HG03280 (cell line): ENCODE data around the gene MYO5C.
A peak's percentile ranks its signal among the peaks of the same experiment; 100 is the strongest.
"Not testable (repeated sequence)": the region's sequence is repeated elsewhere in the genome, so short reads cannot be mapped to it uniquely, and the experiment has no call there.

Source experiments
- ATAC-seq: cut with Tn5 transposase; IDR thresholded peaks from one replicate; pipeline ENCODE4 v1.9.1; 2021; ENCODE audit warnings: mild to moderate bottlenecking, moderate library complexity; ENCODE audit not compliant: unreplicated experiment

MYO5C gene

GRCh38 chr15:52307847-52308246, 12.2 kb upstream of the MYO5C start:
- ATAC-seq: no peak

- ATAC-seq: no peak
These were observed 10.7 kb upstream of the MYO5C start for GRCh38 chr15:52306270-52306669.

DNA sequence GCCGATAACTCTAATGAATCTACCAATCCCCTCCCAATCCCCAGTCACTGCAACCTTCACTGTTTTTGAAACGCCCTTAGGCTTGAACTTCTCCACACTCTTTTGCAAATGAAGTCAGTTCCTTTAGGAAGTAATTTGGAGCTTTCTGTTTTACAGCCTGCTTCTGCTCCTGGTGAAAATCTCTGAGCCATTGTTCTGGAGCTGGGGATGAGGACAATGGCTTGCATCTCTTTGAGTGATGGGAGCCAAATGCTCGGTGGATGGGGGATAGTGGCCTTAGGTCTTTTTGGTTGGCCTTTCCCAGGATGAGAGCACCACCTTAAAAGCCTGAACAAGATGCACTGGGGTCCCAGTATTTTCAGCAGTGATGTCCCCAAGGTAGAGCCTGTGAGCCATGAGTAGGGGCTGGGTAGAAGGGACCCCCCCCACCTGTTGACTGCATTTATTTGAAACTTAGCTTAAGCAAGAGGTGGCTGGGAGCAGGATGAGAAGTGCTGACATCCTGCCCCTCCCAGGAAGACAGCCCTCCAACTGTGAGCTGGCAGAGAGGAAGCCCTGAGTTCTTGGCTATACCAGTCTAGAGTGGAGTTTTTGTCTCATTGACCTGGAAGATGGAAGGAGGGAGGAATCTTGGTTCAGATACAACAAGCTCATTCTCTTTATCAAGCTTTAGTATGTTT, 7.6 kb upstream of the MYO5C start:
- no peak for ATAC-seq

DNA sequence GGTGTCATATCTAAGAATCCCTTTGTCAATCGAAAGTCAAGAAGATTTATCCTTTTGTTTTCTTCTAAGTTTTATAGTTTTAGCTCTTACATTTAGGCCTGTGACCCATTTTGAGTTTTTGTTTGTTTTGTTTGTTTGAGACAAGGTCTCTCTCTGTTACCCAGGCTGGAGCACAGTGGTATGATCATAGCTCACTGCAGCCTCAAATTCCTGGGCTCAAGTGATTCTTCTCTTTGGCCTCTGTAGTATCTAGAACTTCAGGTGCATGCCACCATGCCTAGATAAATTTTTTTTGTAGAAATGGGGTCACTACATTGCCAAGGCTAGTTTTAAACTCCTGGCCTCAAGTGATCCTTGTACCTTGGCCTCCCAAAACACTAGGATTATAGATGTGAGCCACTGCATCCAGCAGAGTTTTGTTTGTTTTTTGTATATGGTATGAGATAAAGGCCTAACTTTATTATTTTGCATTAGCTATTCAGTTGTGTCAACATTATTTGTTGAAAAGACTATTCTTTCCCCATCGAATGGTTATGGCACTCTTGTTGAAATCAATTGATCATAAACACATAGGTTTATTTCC, 5.8 kb upstream of the MYO5C start:
- ATAC-seq: no peak

DNA sequence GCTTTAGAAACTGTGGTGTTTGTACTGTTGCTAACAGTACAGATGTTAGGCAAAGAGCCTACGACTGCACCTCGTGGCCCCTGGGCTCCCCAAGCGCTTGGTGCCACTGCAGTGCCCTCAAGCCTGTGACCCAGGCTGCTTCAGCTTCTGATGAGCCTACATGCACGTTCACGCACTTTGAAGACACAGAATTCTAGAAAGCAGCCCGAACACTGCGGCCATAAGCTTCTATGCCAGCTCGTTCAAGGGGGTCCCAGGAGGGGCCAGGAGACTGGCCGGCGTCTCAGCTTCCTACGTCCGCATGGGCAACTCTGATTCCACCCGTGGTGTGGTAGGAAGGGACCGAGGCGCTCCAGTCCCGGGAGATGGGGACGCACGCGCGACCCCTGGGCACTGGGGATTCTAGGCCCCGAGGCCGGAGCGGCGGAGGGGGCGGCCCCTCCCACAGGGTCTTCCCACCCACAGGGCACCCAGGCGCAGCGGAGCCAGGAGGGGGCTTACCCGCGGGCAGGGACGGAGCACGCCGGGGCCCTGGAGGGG, 653 bp downstream of the MYO5C start:
- ATAC-seq: no peak

GRCh38 chr15:52292780-52293392, 2.7 kb downstream of the MYO5C start:
- ATAC-seq: no peak

DNA sequence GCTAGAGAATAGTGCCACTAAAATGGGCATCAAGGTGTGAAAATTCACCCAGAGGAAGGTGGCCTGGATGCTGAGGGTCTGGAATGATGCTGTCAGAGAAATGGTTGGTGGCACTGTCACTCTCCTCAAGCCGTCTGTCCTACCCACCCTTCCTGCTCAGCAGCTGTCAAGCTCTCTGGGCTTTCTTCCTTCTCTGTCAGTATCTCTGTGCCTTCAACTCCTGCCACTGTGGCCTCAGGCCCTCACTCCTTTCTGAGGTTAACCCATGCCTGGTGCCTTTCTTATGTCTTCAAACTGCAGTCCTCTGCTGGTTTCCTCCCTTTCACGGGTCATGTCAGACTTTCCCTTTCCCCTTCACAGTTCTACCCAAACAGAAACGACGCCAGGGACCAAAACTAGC, 4.4 kb downstream of the MYO5C start:
- no peak for ATAC-seq

DNA sequence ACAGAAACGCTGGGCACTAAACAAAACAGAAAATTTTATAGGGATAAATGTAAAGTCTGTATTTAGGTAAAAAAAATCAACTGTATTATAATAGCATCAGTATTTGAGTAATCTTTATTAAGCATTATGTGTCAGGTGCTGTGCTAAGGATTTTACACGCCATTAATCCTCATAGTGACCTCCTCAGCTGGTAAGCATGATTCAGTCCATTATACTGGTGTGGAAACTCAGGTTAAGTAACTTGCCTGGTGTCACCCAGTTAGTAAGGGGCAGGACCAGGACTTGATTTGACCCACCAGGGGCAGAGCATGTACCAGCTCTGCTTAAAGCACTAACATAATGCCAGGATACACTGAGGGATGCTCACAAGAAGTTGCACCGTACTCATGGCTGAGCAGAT, 4.8 kb downstream of the MYO5C start:
- no peak for ATAC-seq

DNA sequence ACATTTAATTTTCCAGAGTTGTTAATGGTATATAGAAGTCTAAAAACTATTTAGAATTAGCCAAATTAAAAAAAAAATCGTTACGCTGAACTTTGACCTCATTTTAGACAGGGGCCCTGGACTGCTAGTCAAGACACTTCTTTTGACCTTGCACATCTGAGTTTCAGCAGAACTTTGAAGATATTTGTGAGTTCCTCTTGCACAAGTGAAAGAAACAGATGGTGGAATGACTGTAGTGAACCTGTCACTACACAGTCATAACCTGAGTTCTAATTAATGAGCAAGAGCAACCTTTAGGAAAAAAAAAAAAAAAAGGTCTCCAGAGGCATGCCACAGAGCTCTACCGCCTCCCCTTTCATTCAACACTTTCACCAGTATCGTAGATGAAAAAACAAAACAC, 5.3 kb downstream of the MYO5C start:
- peak; percentile 42 for ATAC-seq

DNA sequence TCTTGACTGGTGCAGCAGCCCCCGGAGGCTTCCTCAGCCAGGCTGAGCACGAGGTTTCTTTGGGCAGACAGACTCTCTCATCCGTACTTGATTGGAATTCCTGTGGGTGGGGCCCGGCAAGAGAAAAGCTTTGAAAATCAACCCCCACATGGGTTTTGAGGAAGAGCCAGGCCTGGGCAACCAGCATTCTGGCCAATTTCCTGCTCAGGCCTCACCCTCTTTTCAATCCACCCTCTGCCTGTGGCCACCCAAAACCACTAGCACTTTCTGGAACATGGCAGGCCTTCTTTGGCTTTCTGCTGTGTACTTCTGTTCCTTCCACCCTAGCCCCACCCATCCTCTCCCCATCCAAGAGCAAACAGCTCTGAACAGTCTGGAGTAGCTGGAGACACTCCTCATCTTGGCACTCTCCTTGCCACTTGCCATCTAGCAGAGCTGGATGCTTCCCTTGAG, 5.9 kb downstream of the MYO5C start:
- no peak for ATAC-seq

DNA sequence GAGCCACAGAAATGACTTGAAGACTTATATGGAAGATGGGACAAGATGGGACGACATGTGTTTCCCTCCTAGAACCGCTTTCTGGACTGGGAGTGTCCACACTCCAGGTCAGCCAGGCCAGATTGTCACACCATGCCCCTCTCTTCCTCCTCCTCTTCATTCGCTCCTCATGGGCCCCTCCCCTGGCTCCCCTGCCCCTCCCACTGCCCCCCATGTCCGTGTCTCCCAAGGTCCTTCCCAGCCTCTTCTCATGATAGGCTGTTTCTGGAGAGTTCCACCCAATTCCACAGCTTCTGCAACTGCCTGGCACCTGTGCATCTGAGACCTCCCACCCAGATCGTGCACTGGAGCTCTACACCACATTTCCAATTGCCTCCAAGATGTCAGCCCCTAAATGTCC, 6.6 kb downstream of the MYO5C start:
- ATAC-seq: no peak

DNA sequence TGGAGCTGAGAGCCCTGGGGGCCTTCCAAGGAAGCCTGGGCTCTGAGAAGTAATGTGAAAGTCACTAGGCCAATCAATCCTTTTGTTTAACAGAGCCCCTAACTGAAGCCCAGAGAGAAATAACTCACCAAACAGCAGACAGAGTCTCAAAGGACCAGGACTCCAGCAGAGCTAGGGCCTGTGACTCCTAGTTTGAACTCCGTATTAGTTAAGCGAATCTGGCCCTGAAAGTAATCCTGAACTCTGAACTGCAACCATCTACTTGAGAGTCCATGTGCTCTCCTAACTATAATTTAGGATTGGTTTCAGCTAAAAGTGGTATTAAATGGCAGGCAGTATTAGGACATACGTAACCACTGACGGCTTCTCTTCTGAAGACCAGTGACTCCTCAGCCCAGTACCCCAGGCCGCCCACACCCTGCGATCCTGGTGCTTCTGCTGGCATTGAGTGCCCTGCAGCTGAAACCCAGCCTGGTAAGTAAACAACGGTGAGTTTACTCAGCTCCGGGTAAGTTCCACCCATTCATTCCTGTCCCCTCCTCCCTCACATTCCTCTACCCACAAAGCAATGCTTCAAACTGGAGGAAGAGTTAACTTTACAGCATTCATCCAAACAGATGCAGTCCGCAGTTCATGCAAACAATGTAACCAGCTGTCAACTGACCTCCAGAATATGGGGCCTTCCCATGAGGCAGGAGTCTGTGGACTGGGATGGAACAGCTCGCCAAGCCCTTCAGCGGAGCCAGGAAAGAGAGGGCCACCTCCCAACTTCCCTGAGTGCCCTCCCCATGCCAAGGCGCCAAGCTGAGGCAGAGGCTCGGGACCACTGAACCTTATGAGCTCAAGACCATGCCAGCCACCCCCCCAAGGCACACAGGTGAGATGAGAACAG, 7.3 kb downstream of the MYO5C start:
- ATAC-seq: no peak

GRCh38 chr15:52287114-52287513, 8.5 kb downstream of the MYO5C start:
- ATAC-seq: no peak

DNA sequence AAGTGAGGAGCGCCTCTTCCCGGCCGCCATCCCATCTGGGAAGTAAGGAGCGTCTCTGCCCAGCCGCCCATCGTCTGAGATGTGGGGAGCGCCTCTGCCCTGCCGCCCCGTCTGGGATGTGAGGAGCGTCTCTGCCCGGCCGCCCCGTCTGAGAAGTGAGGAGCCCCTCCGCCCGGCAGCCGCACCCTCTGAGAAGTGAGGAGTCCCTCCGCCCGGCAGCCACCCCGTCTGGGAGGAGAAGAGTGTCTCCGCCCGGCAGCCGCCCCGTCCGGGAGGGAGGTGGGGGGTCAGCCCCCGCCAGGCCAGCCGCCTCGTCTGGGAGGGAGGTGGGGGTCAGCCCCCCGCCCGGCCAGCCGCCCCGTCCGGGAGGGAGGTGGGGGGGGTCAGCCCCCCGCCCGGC, 9.7 kb downstream of the MYO5C start:
- not testable (repeated sequence) for ATAC-seq

GRCh38 chr15:52284164-52284563, 11.4 kb downstream of the MYO5C start:
- no peak for ATAC-seq

GRCh38 chr15:52283281-52283680, 12.3 kb downstream of the MYO5C start:
- no peak for ATAC-seq

DNA sequence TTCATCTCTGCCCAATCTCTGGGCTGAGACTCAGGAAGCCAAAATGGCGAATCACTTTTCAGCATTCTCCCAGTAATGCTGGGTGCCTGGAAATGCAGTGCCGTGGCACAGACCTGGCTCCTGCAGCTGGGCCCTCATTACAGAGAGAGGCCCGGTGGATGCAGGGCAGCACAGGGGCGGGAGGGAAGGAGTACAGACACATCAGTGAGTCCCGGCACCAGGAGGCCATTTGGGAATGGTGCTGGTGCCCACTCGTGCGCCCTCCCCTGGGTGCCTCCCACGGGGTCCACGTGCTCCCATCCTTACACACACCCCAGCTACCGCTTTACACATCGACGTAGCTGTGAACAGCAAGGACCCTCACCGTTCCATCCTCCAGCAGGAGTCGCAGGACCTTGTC, 13.2 kb downstream of the MYO5C start:
- no peak for ATAC-seq

DNA sequence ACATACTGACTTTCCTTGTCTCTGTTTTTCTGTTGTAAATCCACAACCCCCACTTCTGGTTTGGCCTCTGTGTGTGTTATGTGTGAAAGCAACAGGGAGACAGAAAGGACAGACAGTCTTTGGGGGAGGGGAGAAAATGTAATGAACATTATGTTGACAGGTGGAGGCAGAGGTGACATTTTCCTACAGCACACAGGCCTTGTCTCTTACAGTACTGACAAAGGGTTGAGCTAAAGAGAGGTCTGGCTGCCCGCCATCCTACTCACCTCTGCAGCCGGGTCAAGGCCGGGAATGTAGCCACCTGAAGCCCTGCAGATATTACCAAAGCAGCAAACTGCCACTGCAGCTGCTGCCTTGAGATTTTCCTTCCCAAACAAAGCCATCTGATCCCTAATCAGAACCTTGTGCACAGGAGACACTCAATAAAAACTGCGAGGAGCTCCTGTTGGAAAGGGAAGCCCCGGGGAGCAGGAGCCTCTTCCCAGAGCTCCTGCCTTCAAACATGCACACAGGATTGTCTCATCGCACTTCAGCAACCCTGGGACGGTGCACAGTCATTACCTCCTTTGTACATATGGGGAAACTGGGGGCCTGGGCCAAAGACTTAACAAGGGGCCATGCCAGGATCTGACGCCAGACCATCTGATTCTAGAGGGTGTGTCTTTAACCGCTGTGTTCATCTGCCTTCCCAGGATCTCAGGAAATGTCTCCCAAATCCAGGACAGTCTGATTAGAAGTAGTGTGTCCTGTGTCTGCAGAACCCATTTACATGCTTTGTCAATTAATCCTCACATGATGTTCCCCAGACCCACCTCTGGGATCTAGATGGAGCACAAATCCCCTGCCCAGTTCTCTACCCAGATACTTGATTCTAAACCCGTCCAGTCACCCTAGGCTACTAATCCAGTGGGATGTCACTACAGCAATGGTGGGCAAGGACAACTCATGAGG, 14.2 kb downstream of the MYO5C start:
- no peak for ATAC-seq

GRCh38 chr15:52280326-52281084, 15.1 kb downstream of the MYO5C start:
- no peak for ATAC-seq
